Measurements from ENCODE around the gene CCDC85A. TPM values are rescaled to one million over a fixed set of nuclear protein-coding genes. Genes with fewer than 3 reads are reported as not detected.

CCDC85A gene
- total RNA-seq, 1 experiment from 2014 or later = 0.10 TPM

GRCh38 chr2:56380861-56381260 lies 197.1 kb downstream of the CCDC85A start:
- ChIA-PET POLR2A (no interaction called here), CTCF (no interaction called here), RAD21 (ENCODE audit: low non-redundant PET in 1 of 2, low total read pairs in 2 of 2, uncharacterized antibody in 2 of 2, unreplicated experiment in 2 of 2) (no interaction called here)
- intact Hi-C loops (cut with micrococcal nuclease) = no loop called here
- Histone ChIP-seq H3K27me3 (ENCODE audit: insufficient read depth, low read length) (no peaks in the 10 kb centered on the region), H3K4me1 (ENCODE audit: control insufficient read depth in 1 of 2, insufficient read depth in 2 of 2, low read length in 2 of 2) (no peaks in the 10 kb centered on the region), H3K9ac (ENCODE audit: low read length) (no peak overlapping the region), H3K4me2 (ENCODE audit: low read length) (no peak overlapping the region), H3K36me3 (ENCODE audit: control insufficient read depth in 1 of 2, insufficient read depth in 2 of 2, low read length in 2 of 2) (no peaks in the 10 kb centered on the region), H3K27ac (ENCODE audit: low read depth, low read length) (no peak overlapping the region), H3K4me3 (replicated peaks in 1 of 2; ENCODE audit: low read depth in 1 of 2, low read length in 2 of 2) (no peak overlapping the region), H2AFZ (ENCODE audit: low read depth, low read length, poor library complexity, severe bottlenecking) (no peak overlapping the region), H3K9me3 (ENCODE audit: control insufficient read depth in 1 of 2, insufficient read depth in 1 of 2, low read depth in 1 of 2, low read length in 2 of 2) (no peaks in the 10 kb centered on the region), H3K79me2 (ENCODE audit: insufficient read depth, low read length) (no peaks in the 10 kb centered on the region), H3K9me2 (ENCODE audit: insufficient read depth) (no peaks in the 10 kb centered on the region), H4K20me1 (ENCODE audit: insufficient read depth) (no peaks in the 10 kb centered on the region)
- no TSS peak for BruUV-seq (replicated peaks)
- DNase-seq (ENCODE audit: low read depth, low spot score) (no peak), ATAC-seq (no peak)
- TF ChIP-seq SRF (IDR thresholded peaks at IDR 0.05; ENCODE audit: low read depth) (no peak), CTCF (IDR thresholded peaks at IDR 0.05 in 2 of 3, conservative IDR thresholded peaks at IDR 0.05 in 1 of 3; ENCODE audit: borderline replicate concordance in 1 of 3, insufficient read depth in 1 of 3, low read depth in 2 of 3, low read length in 2 of 3) (no peak), EZH2 (IDR thresholded peaks at IDR 0.05) (no peak), YY1 (IDR thresholded peaks at IDR 0.05; ENCODE audit: extremely low read depth, insufficient replicate concordance, low read depth, low read length) (no peak), CEBPB (IDR thresholded peaks at IDR 0.05; ENCODE audit: low read depth) (no peak), ZFX (IDR thresholded peaks at IDR 0.05) (no peak), SP1 (IDR thresholded peaks at IDR 0.05; ENCODE audit: low read depth) (no peak), SIN3A (IDR thresholded peaks at IDR 0.05; ENCODE audit: low read depth) (no peak), ZBTB33 (IDR thresholded peaks at IDR 0.05; ENCODE audit: extremely low read depth, insufficient replicate concordance, low read length) (no peak), CBX3 (IDR thresholded peaks at IDR 0.05; ENCODE audit: low read depth) (no peak), ZNF274 (IDR thresholded peaks at IDR 0.05; ENCODE audit: low read depth, low read length) (no peak), MAX (IDR thresholded peaks at IDR 0.05) (no peak), FOSL1 (IDR thresholded peaks at IDR 0.05; ENCODE audit: low read depth) (no peak), JUND (IDR thresholded peaks at IDR 0.05) (no peak), TCF7L2 (IDR thresholded peaks at IDR 0.05; ENCODE audit: borderline replicate concordance, extremely low read depth, insufficient read depth, insufficient read length) (no peak)

Data from HCT116 (cell line).